Fibroblast of the aortic adventitia (primary cell): ENCODE results near the gene UBE3C. TPM values are rescaled to one million over a fixed set of nuclear protein-coding genes. Genes with fewer than 3 reads are reported as not detected.

Source experiments
- DNase-seq: peaks from one replicate; pipeline ENCODE4 v3.0.0-alpha.2; 2010; ENCODE audit warnings: low read depth
- H3K4me3 ChIP-seq: 2 replicates; pipeline ENCODE4 v1.5.1; 2011; ENCODE audit warnings: low read depth, mild to moderate bottlenecking, control low read depth, low read length, moderate library complexity
- total RNA-seq: library from RNA; depleted of rRNA; stranded (reverse); fragments of >200 nt; gene quantifications from 2 replicates; pipeline ENCODE4 v1.2.3, GENCODE V29; 2012; ENCODE audit warnings: low replicate concordance
- TF ChIP-seq, protein P1 (sequence below): IDR thresholded peaks from 2 replicates; pipeline ENCODE4 v1.5.1; 2011; ENCODE audit warnings: mild to moderate bottlenecking, low read length, control low read depth, inconsistent platforms; ENCODE audit not compliant: insufficient read depth

The UBE3C gene
- total RNA-seq, 1 donor = 81.3 TPM

- no peak overlapping the region for H3K4me3 ChIP-seq
- TF ChIP-seq, protein P1, sequence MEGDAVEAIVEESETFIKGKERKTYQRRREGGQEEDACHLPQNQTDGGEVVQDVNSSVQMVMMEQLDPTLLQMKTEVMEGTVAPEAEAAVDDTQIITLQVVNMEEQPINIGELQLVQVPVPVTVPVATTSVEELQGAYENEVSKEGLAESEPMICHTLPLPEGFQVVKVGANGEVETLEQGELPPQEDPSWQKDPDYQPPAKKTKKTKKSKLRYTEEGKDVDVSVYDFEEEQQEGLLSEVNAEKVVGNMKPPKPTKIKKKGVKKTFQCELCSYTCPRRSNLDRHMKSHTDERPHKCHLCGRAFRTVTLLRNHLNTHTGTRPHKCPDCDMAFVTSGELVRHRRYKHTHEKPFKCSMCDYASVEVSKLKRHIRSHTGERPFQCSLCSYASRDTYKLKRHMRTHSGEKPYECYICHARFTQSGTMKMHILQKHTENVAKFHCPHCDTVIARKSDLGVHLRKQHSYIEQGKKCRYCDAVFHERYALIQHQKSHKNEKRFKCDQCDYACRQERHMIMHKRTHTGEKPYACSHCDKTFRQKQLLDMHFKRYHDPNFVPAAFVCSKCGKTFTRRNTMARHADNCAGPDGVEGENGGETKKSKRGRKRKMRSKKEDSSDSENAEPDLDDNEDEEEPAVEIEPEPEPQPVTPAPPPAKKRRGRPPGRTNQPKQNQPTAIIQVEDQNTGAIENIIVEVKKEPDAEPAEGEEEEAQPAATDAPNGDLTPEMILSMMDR = no peak
- peak; percentile 17 for DNase-seq
Measured at GRCh38 chr7:157299613-157300368, 161.1 kb downstream of the UBE3C start.

DNA sequence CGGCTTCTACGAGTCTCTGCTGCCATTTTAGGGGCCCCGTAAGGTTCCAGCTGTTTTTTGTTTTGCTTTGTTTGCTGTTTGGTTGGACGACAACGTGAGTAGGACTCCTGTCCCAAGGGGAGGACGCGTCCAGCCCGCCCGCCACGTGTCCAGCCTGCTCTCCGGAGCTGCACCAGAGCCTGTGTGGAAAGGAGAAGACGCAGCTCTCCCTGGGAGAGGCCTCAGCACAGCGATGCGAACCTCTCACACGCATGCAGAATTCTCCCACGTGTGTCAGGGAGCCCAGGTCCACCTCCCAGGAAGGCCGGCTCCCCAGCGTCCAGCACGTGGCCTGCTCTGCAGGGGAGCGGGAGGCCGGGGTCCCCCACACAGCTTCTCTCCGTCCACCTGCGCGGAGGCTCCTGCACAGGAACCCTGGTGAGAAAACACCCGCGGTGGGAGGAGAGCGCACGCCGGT, 161.7 kb downstream of the UBE3C start:
- no peak for DNase-seq
- H3K4me3 ChIP-seq = no peak overlapping the region
- TF ChIP-seq, protein P1 = no peak

DNA sequence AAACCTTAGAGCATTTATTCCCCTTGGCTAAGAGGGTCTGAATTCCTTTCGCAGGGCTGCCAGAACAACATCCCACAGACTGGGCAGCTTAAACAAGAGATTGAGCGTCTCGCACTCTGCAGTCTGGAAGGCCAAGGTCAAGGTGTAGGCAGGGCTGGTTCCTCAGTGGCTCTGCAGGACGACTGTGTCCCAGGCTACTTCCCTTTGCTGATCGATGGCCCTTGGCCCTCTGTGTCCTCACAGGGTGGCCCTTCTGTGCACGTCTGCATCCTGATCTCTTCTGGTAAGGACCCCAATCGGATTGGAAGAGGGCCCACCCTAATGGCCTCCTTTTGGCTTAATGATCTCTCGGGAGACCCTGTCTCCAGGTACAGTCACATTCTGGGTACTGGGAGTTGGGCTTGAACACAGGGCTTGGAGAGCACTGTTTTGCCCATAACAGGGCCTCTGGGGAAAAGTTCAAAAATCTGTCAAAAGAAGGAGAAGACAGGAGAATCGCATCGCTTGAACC, 162.9 kb downstream of the UBE3C start:
- H3K4me3 ChIP-seq = no peak overlapping the region
- TF ChIP-seq, protein P1 = no peak
- DNase-seq = no peak

- DNase-seq = no peak
- H3K4me3 ChIP-seq = no peak overlapping the region
- TF ChIP-seq, protein P1 = no peak
Measured at GRCh38 chr7:157306846-157307838, 168.4 kb downstream of the UBE3C start.

GRCh38 chr7:157309988-157310668, 171.4 kb downstream of the UBE3C start:
- H3K4me3 ChIP-seq = no peak overlapping the region
- TF ChIP-seq, protein P1 = no peak
- DNase-seq = peak; percentile 89

DNA sequence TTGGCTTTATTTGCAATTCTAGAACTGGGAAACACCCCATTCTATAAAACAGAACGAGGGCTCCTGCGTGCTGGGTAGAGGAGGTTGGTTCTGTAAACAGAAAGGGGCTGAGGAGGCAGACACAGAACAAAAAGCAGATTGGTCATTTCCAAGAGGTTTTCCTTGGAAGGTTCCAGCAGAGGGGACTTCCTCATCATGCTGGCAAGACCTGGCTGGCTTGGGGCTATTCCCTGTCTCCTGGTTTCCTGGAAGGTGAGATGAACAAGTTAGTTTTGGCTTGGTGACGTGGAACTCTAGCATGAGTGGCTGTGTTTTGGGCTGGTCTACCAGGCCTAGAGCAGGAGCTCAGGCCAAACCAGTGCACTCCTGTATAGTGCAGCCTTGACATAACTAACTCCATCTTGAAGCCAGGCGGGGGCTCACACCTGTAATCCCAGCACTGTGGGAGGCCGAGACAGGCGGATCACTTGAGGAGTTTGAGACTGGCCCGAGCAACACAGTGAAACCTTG, 172.0 kb downstream of the UBE3C start:
- no peak overlapping the region for H3K4me3 ChIP-seq
- TF ChIP-seq, protein P1 = no peak
- peak; percentile 4 for DNase-seq
